Stimulated activated naive CD8-positive, alpha-beta T cell treated with anti-CD3 and anti-CD28 coated beads, Interleukin-15, Interleukin-2, amounts not matched to agents 100 U/mL and 50 U/mL, for 24 hours (primary cell): ENCODE measurements around the gene GPBP1L1.
"Not testable (repeated sequence)": the region's sequence is repeated elsewhere in the genome, so short reads cannot be mapped to it uniquely, and the experiment has no call there.

Experiments used
- ATAC-seq: fragments of 150-1000 bp; cut with Tn5 transposase; one replicate; pipeline ENCODE4 v1.10.0; 2021
- DNase-seq: peaks from one replicate; pipeline ENCODE4 v3.0.0; 2021

Gene GPBP1L1

DNA sequence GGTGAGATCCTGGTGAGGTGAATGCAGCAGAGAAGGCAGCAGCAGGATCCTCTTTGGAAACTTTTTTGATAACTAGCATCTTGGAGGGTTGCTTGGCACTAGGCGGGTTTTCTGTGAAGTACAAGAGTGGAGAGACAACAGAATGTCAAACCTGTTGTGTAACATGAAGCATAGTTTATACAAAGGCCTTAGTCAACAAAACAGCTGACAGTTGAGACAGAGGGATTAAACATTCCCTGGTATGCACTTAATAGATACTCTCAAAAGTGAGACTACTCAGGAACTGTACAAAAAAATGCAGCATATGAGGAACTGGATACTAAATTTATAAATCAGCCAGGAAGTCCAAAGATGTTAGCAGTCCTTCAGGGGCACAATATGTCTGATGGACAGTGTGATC, 46.0 kb downstream of the GPBP1L1 start:
- ATAC-seq: no peak
- no peak for DNase-seq

DNA sequence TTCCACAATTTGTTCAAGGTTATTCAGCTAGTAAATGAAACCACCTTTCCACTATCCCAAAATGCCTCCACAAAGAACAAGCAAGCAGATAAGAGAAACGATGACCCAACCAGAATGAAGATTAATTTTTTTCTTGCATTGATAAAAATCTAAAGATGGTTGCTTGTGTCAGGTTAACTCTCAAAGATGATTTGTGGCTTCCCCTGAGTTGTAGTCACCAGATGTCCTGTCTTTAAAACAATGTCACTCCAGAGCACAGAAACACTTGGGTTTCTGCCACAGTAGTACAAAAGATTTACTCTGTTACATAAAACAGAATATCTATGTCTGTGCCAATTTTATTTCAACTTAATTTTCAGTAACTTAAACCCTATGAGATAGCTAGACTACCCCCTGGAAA, 51.1 kb downstream of the GPBP1L1 start:
- DNase-seq: no peak
- no peak for ATAC-seq

DNA sequence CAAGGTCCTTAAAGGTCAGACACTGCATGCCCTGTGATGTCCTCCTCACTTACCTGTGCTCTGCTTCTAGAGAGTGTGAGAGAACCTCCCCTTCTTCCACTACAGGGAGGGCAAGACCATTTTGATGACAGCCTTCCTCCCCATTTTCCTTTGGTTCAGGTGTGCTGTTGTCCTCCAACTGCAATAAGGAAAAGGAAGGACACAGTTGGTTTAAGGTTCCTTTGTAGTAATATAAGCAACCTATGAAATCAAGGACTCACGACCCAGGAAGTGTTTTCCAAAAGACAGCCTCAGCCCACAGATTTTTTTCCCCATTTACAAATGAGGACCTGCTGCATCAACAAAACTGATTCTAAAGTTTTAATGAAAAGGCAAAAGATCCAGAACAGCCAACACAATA, 55.9 kb downstream of the GPBP1L1 start:
- DNase-seq (no peak), ATAC-seq (no peak)

DNA sequence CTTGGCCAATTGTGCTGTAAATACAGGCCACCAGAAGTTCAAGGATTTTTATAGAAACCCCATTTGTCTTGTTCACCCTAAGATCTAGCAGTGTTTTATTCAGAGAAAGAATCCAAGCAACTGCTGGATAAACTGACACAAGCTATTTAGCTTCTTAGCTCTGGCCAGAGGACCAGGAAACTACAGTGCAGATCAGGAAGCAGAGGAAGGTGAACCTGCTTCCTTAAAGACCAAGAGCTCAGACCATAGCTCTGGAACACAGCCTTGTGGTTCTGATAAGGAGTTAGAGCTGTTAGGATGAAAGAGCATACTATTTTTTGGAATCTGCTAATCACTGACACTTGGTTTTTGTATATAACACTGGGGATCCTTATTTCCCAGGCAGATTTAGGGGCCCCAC, 57.3 kb downstream of the GPBP1L1 start:
- DNase-seq: no peak
- no peak for ATAC-seq

DNA sequence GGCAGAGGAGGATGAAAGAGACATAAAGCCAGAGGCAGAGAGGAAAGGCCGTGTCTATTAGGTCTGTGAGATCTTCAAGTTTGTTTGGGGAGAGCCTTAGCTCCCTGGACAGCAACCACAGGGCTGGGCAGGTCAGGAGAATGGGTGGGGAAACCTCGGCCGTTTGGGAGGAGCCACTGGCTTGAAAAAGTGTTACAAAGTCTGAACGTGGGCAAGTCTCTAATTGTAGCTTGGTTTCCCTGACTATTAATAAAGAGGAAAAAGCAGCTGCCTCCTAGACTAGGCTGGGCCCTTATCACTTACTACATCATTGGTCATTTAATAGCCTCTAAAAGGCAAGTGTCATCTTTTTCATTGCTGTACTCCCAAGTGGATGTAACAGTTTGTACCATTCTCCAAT, 62.4 kb downstream of the GPBP1L1 start, which contains the start of gene CCDC17:
Gene CCDC17, minus strand, starts transcription at position 83 of the 400 bp plus-strand sequence. CDS start 145 bp downstream, outside the sequence.
- no peak for ATAC-seq
- no peak for DNase-seq

DNA sequence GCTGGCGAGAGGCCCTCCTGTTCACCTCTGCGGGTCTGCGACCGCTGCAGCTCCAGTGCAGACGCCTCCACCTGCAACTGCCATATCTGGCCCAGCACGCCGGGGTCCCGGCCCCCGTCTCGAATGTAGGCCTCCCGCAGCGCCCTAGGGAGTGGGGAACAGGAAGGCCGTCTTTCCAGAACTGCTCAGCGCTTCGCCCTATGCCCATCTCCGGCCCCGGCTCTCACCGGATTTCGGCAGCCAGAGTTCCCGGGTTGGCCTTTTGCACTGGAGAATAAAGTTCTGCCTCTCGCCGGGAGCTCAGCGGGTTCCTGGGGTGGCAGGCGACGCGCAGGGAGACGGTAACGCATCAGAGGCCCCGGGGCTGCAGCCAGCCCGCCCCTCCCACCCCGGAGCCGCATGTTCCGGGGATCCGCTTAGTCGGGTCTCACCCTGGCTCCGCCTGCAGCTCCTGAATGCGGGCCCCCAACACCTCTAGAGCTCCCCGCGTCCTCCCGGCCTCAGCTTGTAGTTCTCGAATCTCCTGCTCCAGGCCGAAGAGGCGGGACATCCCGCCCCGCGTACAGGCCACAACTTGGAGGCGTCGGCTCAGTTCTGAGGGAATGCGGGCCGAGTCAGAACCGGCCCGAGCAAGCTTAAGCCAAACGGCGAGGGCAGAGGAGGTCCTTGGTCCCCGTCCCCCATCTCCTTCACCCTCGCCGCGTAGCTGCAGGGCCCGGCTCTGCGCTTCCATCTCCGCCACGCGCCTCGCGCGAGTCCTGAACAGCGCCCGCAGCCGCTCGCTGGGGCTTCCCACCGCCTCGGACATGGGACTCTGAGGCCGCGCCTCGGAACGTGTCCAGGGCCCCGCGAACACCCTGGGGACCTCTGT, 63.6 kb downstream of the GPBP1L1 start:
- ATAC-seq: no peak
- DNase-seq: no peak

DNA sequence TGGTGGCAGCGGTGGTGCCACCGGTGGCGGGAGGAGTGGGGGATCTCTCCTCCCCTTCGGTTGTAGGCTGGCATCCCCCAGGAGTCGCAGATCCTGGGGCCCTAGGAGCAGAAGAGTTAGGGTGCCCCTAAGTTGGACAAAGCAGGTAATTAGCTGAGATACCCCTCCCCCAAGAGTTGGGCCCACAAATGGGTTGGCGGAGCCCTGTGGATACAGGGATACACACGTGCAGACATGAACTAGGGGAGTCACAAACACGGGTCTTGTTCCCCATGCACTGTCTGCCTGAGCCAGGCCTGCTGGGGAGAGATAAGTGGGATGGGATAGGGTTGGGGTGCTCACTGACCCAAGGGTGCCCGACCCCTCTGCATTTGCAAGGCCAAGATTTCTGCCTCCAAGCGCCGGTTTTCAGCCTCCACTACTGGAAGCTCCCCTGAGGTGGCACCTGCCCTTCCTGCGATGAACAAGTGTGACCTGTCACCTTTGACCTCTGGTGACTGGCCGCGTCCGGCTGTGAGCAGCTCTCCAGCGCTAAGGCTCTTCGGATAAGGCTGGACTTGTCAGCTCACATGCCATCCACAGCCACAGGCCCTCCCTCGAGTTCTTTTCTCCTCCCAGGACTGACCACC, 64.3 kb downstream of the GPBP1L1 start:
- ATAC-seq (no peak), DNase-seq (no peak)

DNA sequence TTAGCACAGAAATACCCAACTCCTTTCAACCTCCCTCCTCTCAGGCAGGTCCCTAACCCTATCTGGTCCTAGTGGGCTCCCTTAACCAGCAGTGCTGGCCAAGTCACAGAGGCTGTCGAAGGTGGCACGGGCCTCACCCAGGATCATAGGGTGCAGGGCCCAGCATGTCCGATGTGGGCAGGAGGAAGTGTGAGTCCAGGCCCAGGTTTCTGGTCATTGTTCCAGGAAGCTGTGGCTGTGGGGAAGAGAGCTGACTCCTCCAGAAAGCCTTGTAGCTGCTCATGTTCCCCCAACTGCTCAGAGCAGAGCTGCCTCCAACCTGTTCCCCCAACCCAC, 64.9 kb downstream of the GPBP1L1 start:
- ATAC-seq (no peak), DNase-seq (no peak)

DNA sequence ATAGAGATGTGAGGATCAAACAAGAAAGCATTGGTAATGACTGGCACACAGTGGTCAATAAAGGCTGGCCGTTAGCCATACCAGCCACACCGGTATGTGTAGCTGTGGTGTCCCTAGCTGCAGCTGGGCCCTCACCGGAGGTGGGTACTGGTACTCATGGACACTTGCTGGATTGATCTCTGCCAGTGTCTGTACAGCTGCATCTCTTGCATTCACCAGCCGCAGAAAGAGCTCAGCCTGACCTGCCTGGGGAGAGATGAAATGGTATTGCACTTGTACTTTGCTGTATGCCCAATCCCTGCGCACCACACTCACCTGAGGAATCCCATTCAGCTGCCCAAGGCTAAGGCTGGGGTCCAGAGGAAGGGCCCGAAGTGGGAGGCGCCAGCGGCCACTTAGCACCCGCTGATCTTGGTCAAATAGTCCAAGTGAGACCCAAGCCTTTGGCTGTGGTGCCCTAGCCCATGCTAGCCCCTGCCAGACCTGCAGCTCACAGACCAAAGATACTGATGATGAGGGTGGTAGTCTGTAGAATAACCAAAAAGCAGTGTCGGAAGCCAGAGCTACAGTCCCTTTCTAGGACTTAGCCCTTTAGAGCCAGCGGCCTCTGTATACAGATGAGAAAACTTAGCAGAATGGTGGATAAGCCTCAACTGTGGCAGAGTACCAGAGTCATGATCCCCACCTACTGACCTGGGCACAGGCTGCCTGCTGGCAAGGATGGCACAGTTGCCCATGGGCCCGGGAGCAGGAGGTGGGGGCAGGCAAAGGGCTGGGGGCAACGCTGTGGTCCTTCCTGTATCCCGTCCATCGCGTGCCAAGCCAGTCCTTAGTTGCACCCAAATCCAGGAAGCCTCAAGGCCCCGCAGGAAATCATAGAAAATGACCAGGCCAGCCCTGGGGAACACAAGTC, 65.5 kb downstream of the GPBP1L1 start:
- ATAC-seq: no peak
- DNase-seq: no peak

DNA sequence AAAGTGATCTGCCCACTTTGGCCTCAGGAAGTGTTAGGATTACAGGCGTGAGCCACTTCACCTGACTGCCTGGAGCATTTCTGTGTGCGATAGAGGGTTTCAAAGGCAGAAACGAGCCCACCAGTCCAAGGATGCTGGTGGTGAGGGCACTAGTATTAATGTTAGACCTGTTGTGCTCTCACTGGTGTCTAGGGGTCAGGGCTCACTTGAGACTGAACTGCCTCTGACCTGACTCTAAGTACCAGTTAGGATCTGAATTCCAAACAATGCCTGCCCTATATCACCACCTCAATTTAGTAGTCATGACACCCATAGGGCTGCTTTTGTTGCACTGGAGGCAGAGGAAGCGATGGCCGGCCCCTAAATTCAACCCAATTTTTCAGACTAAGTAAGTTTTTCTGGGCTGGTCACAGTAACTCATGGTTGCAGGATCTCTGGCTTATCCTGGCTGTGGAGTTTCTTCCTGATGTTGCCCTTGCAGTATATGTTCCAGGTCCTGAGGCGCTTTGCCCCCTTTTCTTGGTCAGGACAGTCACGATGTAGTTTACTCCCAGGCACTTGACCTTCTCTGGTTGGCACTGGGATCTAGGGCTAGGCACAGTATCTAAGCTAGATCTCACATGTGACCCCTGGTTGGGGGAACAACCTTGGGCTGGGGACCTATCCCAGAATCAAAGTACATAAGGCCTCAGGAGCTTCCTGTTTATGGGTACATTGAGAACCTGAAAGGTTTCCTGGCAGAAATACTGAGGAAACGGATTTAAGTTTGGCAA, 67.0 kb downstream of the GPBP1L1 start:
- ATAC-seq (no peak), DNase-seq (no peak)

DNA sequence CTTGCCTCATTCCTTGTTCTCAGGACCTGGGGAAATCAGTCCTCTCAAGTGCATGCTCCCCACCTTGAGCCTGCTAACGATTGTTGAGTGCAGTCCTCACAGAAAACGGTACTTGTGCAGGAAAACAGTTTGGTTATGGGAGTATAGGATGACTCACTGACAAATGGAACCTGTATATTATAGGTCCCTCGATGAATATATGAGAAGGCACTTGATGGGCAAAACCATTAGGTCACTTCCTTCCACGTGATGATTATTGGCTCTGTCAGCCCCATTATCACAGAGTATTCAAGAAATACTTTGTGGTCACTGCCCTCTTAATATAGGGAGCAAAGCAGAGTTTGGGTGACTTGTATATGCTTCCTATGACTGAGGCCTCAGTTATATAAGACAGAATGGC, 68.7 kb downstream of the GPBP1L1 start:
- no peak for ATAC-seq
- DNase-seq: no peak

DNA sequence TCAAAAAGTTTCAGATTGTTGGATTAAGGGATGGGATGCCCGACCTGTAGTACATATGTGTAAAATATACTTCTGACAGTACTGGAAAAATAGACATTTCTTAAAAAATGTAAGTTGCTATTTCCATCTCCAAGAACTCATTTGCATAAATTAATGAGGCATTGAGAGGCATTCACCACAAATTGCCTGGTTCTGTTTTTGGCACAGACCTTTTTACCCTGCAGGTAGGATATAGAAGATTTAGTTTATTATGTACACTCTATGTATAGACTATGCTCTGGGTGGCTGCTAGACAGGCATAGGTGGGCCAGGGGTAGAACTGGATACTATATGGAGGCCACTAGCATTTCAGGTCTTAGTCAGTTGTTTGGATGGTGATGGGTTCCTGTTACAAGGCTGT, 70.4 kb downstream of the GPBP1L1 start:
- DNase-seq: no peak
- no peak for ATAC-seq

DNA sequence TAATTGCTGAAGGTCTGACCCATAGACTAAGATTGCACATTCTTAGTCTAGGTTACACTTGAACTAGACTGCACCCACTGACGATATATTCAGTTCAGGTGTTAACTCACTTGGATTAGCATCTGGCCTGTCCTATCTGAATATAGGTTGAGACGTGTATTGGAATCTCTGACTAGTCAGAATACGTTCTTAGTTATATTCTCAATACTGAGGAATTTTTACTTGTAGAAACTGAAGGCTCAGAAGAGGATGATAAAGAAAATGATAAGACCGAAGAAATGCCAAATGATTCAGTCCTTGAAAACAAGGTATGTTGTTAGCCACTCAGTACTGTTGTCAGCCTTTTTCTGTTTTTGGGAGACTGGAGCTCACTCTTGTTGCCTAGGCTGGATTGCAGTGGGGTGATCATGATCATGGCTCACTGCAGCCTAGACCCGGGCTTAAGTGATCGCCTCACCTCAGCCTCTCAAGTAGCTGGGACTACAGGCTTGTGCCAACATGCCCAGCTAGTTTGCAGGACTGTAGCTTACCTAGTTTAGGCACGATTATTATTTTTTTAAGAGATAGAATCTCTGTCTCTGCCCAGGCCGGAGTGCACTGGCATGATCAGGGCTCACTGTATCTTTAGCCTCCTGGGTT, 73.3 kb downstream of the GPBP1L1 start:
- DNase-seq (no peak), ATAC-seq (no peak)

DNA sequence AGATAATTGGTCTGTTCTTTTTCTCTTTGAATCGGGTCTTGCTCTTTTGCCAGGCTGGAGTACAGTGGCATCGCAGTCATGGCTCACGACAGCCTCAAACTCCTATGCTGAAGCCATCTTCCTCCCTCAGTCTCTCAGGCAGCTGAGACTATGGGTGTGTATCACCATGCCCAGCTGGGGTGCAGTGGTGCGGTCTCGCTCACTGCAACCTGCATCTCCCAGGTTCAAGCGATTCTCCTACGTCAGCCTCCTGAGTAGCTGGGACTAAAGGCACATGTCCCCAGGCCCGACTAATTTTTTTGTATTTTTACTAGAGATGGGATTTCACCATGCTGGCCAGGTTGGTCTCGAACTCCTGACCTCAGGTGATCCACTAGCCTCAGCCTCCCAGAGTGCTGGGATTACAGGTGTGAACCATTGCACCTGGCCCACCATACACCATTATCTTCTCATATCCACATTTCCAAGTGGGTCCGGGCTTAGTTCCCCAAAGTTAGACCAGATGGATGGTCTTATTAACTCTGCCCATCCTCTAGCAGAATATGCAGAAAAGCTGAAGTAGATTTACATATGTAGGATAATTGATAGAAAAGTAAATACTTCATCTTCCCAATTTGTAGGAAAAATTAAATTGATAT, 75.6 kb downstream of the GPBP1L1 start:
- ATAC-seq (no peak), DNase-seq (no peak)

DNA sequence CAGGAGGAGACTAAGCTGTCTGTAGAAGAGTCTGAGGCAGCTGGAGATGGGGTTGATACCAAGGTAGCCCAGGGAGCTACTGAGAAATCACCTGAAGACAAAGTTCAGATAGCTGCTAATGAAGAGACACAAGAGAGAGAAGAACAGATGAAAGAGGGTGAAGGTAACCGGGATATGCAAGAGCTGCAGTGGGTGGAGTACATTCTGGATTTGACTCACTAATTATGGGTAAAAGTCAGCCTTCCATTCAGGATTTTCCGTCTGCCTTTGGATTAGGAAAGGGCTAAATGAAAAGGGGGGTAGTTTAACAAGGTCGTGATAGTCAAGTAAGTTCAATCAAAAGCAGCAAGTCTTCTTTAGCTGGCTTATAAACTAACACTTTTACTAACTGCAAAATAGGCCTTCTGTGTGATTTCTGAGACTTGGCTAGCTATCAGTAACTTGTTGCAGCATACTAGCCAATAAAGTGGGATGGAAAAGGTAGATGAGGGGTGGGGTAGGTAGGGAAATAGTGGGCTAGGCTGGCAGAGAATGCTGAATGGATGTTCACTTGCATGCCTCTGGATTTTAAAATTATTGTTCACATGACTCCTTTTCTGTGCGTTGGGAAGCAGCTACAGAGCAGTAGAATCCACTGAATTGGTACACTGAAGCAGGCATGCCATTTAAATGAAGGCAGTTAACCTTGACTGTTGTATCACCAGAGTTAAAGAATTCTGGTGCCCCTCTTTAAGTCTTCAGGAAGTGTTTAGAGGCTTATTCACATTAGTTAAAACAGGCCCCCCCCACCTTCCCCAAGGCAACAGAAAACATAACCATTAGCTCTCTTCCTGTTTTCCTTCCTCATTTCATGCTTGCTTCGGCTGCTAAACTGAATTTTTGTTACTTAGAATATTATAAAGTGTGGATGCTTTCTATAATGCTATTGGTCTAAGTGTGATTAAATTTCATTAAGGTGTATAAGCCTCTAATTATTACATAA, 77.9 kb downstream of the GPBP1L1 start:
- ATAC-seq: no peak

DNA sequence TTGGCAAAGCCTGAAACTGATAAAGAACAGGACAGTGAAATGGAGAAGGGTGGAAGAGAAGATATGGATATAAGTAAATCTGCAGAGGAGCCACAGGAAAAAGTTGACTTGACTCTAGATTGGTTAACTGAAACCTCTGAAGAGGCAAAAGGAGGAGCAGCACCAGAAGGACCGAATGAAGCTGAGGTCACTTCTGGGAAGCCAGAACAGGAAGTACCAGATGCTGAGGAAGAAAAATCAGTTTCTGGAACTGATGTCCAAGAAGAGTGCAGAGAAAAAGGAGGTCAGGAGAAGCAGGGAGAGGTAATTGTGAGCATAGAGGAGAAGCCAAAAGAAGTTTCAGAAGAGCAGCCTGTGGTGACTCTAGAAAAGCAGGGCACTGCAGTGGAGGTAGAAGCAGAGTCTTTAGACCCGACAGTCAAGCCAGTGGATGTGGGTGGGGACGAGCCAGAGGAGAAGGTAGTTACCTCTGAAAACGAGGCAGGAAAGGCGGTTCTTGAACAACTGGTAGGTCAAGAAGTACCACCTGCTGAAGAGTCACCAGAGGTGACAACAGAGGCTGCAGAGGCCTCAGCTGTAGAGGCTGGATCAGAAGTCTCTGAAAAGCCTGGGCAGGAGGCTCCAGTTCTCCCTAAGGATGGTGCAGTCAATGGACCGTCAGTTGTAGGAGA, 78.8 kb downstream of the GPBP1L1 start:
- ATAC-seq (no peak), DNase-seq (no peak)

More for the DNA sequence above, 77.9 kb downstream of the GPBP1L1 start:
- no peak for DNase-seq

DNA sequence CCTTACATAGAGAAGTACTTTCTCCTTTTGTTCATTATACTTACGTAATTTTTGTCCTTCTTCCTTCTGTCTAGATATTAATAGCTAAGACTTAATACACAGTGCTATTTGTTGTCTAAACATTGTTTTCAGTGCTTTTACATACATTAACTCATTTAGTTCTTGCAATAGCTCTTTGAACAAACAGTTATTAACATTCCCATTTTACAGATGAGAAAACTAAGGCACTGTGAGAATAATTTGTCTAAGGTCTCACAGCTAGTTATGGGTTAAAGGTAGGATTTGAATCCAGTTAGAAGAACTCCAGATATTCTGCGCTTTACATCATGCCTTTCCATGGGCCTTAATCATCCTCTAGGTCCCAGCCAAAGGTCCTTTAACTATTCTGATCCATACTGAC, 82.1 kb downstream of the GPBP1L1 start:
- ATAC-seq: no peak
- no peak for DNase-seq

DNA sequence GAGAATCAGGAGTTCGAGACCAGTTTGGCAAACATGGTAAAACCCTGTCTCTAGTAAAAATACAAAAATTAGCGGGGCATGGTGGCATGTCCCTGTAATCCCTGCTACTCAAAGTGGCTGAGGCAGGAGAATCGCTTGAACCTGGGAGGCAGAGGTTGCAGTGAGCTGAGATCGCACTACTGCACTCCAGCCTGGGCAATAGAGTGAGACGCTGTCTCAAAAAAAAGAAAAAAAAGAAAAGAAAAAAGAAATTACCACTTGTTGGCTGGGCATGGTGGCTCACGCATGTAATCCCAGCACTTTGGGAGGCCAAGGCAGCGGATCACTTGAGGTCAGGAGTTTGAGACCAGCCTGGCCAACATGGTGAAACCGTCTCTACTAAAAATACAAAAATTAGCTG, 89.6 kb downstream of the GPBP1L1 start:
- ATAC-seq, DNase-seq: not testable (repeated sequence)

DNA sequence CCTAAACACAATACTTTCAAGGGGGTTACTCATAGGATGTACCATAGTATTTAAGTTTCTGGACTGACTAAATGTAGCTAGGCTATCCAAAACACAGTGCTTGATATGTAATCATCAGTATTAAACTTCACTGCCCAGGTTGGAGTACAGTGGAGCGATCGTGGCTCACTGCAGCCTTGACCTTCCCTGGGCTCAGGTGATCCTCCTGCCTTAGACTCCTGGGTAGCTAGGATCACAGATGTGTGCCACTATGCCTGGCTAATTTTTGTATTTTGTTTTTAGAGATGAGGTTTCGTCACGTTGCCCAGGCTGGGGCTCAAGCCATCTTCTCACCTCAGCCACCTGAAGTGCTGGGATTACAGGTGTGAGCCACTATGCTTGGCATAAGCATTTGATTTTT, 91.9 kb downstream of the GPBP1L1 start:
- no peak for DNase-seq
- no peak for ATAC-seq
